HepG2 (cell line): ENCODE data around the gene ZKSCAN2. TPM values are rescaled to one million over a fixed set of nuclear protein-coding genes. Genes with fewer than 3 reads are reported as not detected.

Experiments used
- CBX1 ChIP-seq: IDR thresholded peaks from one replicate; pipeline ENCODE4 v1.6.1; 2016; ENCODE audit warnings: antibody characterized with exemption, low read depth
- HBP1 ChIP-seq: IDR thresholded peaks from 2 replicates; pipeline ENCODE4 v1.6.1; 2016; ENCODE audit warnings: low read depth, control low read depth
- HOXA9 ChIP-seq: sonication (generic); formaldehyde crosslinking; IDR thresholded peaks from 2 replicates; pipeline ENCODE4 v1.8.1; 2022; ENCODE audit warnings: missing genetic modification reagents, mild to moderate bottlenecking, moderate library complexity, borderline replicate concordance
- NR2F6 ChIP-seq, 2 experiments: IDR thresholded peaks; 2 replicates each; pipeline ENCODE4 v1.6.1; 2016; ENCODE audit warnings: antibody characterized with exemption in 1 of 2, mild to moderate bottlenecking in 1 of 2
- U2AF1 ChIP-seq: fragments of 200-400 bp; formaldehyde crosslinking; optimal IDR thresholded peaks from 2 replicates; pipeline ENCODE3; 2017; ENCODE audit warnings: mild to moderate bottlenecking, low read depth, low read length
- ZBTB3 ChIP-seq: sonication (generic); formaldehyde crosslinking; IDR thresholded peaks from 2 replicates; pipeline ENCODE4 v1.4.0; 2020; ENCODE audit warnings: low read depth, mild to moderate bottlenecking, moderate library complexity, missing genetic modification reagents, borderline replicate concordance
- ZFP62 ChIP-seq: sonication (generic); formaldehyde crosslinking; IDR thresholded peaks from 2 replicates; pipeline ENCODE4 v1.4.0; 2020; ENCODE audit warnings: missing genetic modification reagents
- ZNF678 ChIP-seq: sonication (generic); formaldehyde crosslinking; IDR thresholded peaks from 2 replicates; pipeline ENCODE4 v1.4.0; 2020; ENCODE audit warnings: mild to moderate bottlenecking, missing genetic modification reagents
- polyA plus RNA-seq, 8 experiments: library from polyadenylated mRNA; depleted of rRNA in 3 of 8; stranded (reverse) in 7 of 8; unstranded in 1 of 8; fragments of >200 nt; fragmentation: Illumina TruSeq in 4 of 8; extraction: Trizol in 4 of 8; gene quantifications; 2 replicates each; pipeline versions ENCODE4 v1.2.1 to v1.2.3, GENCODE V29; 2011 to 2016; ENCODE audit warnings: low read depth in 4 of 8, missing spikeins in 1 of 8, mixed read lengths in 1 of 8; ENCODE audit not compliant: insufficient read depth in 1 of 8
- total RNA-seq, 5 experiments: library from RNA; depleted of rRNA; stranded (reverse); fragments of >200 nt; fragmentation: Illumina TruSeq; extraction: Trizol; gene quantifications; 2 replicates each; pipeline ENCODE4 v1.2.3, GENCODE V29; 2016; ENCODE audit warnings: low read depth in 1 of 5
- TF ChIP-seq, protein P1 (sequence below): sonication (generic); formaldehyde crosslinking; IDR thresholded peaks from 2 replicates; pipeline ENCODE4 v1.5.0; 2020; ENCODE audit warnings: mild to moderate bottlenecking, missing genetic modification reagents, borderline replicate concordance
- TF ChIP-seq, protein P2 (sequence below): sonication (generic); formaldehyde crosslinking; IDR thresholded peaks from 2 replicates; pipeline ENCODE4 v1.5.0; 2020; ENCODE audit warnings: mild to moderate bottlenecking, missing genetic modification reagents, borderline replicate concordance

Gene ZKSCAN2
- total and polyA plus RNA-seq, 2 of the 13 experiments (the other 11 are each of a cell fraction or from before 2014, with no cell fraction given), result 4.2 to 11.1 TPM

DNA sequence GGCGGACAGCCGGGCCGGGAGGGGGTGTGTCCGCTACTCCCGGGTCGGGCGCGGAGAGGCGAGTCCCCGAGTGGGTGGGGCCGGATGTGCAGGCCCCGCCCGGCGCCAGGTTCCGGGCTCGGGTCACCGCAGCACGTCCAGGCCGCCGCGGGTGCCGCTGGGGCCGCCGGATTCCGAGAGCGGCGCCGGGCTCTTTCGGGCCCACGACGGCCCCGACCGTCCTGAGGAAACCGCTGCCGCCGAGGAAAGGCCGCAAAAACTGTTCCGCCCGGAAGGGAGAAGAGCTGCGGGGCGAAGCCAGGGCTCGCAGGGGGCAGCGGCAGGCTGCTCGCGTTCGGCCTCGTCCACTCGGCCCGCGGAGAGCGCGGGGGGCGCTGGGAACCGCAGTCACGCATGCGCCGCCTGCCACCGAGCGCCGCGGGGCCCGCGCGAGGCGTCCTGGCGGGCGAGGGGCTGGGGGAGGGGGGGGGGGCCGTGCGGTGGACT, at the start of gene ZKSCAN2 (continued):
- TF ChIP-seq, protein P1, sequence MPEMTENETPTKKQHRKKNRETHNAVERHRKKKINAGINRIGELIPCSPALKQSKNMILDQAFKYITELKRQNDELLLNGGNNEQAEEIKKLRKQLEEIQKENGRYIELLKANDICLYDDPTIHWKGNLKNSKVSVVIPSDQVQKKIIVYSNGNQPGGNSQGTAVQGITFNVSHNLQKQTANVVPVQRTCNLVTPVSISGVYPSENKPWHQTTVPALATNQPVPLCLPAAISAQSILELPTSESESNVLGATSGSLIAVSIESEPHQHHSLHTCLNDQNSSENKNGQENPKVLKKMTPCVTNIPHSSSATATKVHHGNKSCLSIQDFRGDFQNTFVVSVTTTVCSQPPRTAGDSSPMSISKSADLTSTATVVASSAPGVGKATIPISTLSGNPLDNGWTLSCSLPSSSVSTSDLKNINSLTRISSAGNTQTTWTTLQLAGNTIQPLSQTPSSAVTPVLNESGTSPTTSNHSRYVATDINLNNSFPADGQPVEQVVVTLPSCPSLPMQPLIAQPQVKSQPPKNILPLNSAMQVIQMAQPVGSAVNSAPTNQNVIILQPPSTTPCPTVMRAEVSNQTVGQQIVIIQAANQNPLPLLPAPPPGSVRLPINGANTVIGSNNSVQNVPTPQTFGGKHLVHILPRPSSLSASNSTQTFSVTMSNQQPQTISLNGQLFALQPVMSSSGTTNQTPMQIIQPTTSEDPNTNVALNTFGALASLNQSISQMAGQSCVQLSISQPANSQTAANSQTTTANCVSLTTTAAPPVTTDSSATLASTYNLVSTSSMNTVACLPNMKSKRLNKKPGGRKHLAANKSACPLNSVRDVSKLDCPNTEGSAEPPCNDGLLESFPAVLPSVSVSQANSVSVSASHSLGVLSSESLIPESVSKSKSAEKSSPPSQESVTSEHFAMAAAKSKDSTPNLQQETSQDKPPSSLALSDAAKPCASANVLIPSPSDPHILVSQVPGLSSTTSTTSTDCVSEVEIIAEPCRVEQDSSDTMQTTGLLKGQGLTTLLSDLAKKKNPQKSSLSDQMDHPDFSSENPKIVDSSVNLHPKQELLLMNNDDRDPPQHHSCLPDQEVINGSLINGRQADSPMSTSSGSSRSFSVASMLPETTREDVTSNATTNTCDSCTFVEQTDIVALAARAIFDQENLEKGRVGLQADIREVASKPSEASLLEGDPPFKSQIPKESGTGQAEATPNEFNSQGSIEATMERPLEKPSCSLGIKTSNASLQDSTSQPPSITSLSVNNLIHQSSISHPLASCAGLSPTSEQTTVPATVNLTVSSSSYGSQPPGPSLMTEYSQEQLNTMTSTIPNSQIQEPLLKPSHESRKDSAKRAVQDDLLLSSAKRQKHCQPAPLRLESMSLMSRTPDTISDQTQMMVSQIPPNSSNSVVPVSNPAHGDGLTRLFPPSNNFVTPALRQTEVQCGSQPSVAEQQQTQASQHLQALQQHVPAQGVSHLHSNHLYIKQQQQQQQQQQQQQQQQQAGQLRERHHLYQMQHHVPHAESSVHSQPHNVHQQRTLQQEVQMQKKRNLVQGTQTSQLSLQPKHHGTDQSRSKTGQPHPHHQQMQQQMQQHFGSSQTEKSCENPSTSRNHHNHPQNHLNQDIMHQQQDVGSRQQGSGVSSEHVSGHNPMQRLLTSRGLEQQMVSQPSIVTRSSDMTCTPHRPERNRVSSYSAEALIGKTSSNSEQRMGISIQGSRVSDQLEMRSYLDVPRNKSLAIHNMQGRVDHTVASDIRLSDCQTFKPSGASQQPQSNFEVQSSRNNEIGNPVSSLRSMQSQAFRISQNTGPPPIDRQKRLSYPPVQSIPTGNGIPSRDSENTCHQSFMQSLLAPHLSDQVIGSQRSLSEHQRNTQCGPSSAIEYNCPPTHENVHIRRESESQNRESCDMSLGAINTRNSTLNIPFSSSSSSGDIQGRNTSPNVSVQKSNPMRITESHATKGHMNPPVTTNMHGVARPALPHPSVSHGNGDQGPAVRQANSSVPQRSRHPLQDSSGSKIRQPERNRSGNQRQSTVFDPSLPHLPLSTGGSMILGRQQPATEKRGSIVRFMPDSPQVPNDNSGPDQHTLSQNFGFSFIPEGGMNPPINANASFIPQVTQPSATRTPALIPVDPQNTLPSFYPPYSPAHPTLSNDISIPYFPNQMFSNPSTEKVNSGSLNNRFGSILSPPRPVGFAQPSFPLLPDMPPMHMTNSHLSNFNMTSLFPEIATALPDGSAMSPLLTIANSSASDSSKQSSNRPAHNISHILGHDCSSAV (CRISPR knock-in tag), result no peak; the same call in 1 of the 2 replicates
- TF ChIP-seq, protein P2, sequence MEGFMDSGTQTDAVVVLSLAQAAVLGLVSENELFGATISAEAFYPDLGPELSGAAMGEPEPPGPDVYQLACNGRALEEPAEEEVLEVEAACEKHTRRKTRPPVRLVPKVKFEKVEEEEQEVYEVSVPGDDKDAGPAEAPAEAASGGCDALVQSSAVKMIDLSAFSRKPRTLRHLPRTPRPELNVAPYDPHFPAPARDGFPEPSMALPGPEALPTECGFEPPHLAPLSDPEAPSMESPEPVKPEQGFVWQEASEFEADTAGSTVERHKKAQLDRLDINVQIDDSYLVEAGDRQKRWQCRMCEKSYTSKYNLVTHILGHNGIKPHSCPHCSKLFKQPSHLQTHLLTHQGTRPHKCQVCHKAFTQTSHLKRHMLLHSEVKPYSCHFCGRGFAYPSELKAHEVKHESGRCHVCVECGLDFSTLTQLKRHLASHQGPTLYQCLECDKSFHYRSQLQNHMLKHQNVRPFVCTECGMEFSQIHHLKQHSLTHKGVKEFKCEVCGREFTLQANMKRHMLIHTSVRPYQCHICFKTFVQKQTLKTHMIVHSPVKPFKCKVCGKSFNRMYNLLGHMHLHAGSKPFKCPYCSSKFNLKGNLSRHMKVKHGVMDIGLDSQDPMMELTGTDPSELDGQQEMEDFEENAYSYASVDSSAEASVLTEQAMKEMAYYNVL, result no peak
- TF ChIP-seq NR2F6 (IDR thresholded peaks at IDR 0.05) (no peak), NR2F6 (CRISPR knock-in tag; IDR thresholded peaks at IDR 0.05) (peak; percentile 39; the same call in 1 of the 2 replicates), HOXA9 (CRISPR knock-in tag) (no peak), HBP1 (0 out of 2 replicates have a peak, but pooled peaks have one; percentile 7), ZNF678 (no peak), U2AF1 (no peak), CBX1 (no peak), ZBTB3 (CRISPR knock-in tag) (no peak; the same call in 1 of the 2 replicates), ZFP62 (0 out of 2 replicates have a peak, but pooled peaks have one; percentile 70)
